ENCODE measurements around the gene GRAMD1C. TPM values are rescaled to one million over a fixed set of nuclear protein-coding genes. Genes with fewer than 3 reads are reported as not detected.

Gene GRAMD1C
- total RNA-seq, 2 experiments from 2014 or later, result 0.64 to 1.2 TPM

GRCh38 chr3:113873293-113873692, 34.7 kb downstream of the GRAMD1C start:
- peaks cover 6% of the 10 kb centered on the region for H3K27me3 Mint-ChIP-seq
- H3K27ac Mint-ChIP-seq, result no peak overlapping the region
- POLR2A ChIA-PET, result no interaction called here
- DNase-seq, result no peak
- intact Hi-C loops (cut with micrococcal nuclease), result no loop called here
- no peak overlapping the region for H3K4me3 Mint-ChIP-seq
- no peaks in the 10 kb centered on the region for H3K9me3 Mint-ChIP-seq
- no peaks in the 10 kb centered on the region for H3K36me3 Mint-ChIP-seq
- H3K4me1 Mint-ChIP-seq (ENCODE audit: low read depth), result no peaks in the 10 kb centered on the region
- CTCF ChIA-PET, result no interaction called here

- H3K4me3 Mint-ChIP-seq, result no peak overlapping the region
- ChIA-PET CTCF (no interaction called here), POLR2A (no interaction called here)
- no peaks in the 10 kb centered on the region for H3K9me3 Mint-ChIP-seq
- no peak overlapping the region for H3K27ac Mint-ChIP-seq
- H3K36me3 Mint-ChIP-seq, result no peaks in the 10 kb centered on the region
- intact Hi-C loops (cut with micrococcal nuclease), result no loop called here
- no peak for DNase-seq
- no peaks in the 10 kb centered on the region for H3K4me1 Mint-ChIP-seq (ENCODE audit: low read depth)
- peaks cover 6% of the 10 kb centered on the region for H3K27me3 Mint-ChIP-seq
Measured at GRCh38 chr3:113873814-113874526, 35.4 kb downstream of the GRAMD1C start.

GRCh38 chr3:113878403-113878802, 39.8 kb downstream of the GRAMD1C start:
- intact Hi-C loops (cut with micrococcal nuclease), result no loop called here
- DNase-seq, result no peak

GRCh38 chr3:113885050-113885449, 46.5 kb downstream of the GRAMD1C start:
- Mint-ChIP-seq H3K27me3 (no peaks in the 10 kb centered on the region), H3K27ac (no peak overlapping the region), H3K36me3 (no peaks in the 10 kb centered on the region), H3K4me3 (no peak overlapping the region), H3K4me1 (ENCODE audit: low read depth) (no peaks in the 10 kb centered on the region), H3K9me3 (no peaks in the 10 kb centered on the region)
- DNase-seq, result no peak
- ChIA-PET CTCF (no interaction called here), POLR2A (no interaction called here)
- intact Hi-C loops (cut with micrococcal nuclease), result no loop called here

More at GRCh38 chr3:113878403-113878802, 39.8 kb downstream of the GRAMD1C start:
- ChIA-PET POLR2A (no interaction called here), CTCF (no interaction called here)
- Mint-ChIP-seq H3K27ac (no peak overlapping the region), H3K9me3 (no peaks in the 10 kb centered on the region), H3K36me3 (no peaks in the 10 kb centered on the region), H3K4me3 (no peak overlapping the region), H3K27me3 (no peaks in the 10 kb centered on the region), H3K4me1 (ENCODE audit: low read depth) (no peaks in the 10 kb centered on the region)

- no peaks in the 10 kb centered on the region for H3K4me1 Mint-ChIP-seq (ENCODE audit: low read depth)
- H3K4me3 Mint-ChIP-seq, result no peak overlapping the region
- H3K27ac Mint-ChIP-seq, result no peak overlapping the region
- H3K27me3 Mint-ChIP-seq, result no peaks in the 10 kb centered on the region
- DNase-seq, result no peak
- POLR2A ChIA-PET, result no interaction called here
- intact Hi-C loops (cut with micrococcal nuclease), result no loop called here
- CTCF ChIA-PET, result interaction anchor here (0.8 kb wide), 1 partner anchor 49 kb away, joined by 3 read pairs; no protein-coding TSS in a partner anchor
- H3K36me3 Mint-ChIP-seq, result no peaks in the 10 kb centered on the region
- H3K9me3 Mint-ChIP-seq, result no peaks in the 10 kb centered on the region
Measured at GRCh38 chr3:113890256-113890900, 51.8 kb downstream of the GRAMD1C start.

- Mint-ChIP-seq H3K4me1 (ENCODE audit: low read depth) (peaks cover 9% of the 10 kb centered on the region), H3K4me3 (no peak overlapping the region), H3K9me3 (no peaks in the 10 kb centered on the region), H3K27me3 (no peaks in the 10 kb centered on the region), H3K27ac (no peak overlapping the region), H3K36me3 (no peaks in the 10 kb centered on the region)
- intact Hi-C loops (cut with micrococcal nuclease), result no loop called here
- ChIA-PET CTCF (no interaction called here), POLR2A (interaction anchor here (0.6 kb wide), 1 partner anchor 105 kb away, joined by 3 read pairs; no protein-coding TSS in a partner anchor)
- DNase-seq, result no peak
Measured at GRCh38 chr3:113894927-113895326, 56.3 kb downstream of the GRAMD1C start.

GRCh38 chr3:113895964-113896363, 57.4 kb downstream of the GRAMD1C start:
- Mint-ChIP-seq H3K36me3 (no peaks in the 10 kb centered on the region), H3K4me1 (ENCODE audit: low read depth) (peaks cover 9% of the 10 kb centered on the region), H3K27ac (no peak overlapping the region), H3K9me3 (no peaks in the 10 kb centered on the region), H3K27me3 (no peaks in the 10 kb centered on the region), H3K4me3 (no peak overlapping the region)
- ChIA-PET CTCF (interaction anchor here (1.1 to 1.2 kb wide), 2 partner anchors 18 to 51 kb away, joined by 3 to 7 read pairs; no protein-coding TSS in a partner anchor), POLR2A (no interaction called here)
- DNase-seq, result no peak
- intact Hi-C loops (cut with micrococcal nuclease), result no loop called here

GRCh38 chr3:113896930-113897329, 58.3 kb downstream of the GRAMD1C start:
- POLR2A ChIA-PET, result no interaction called here

GRCh38 chr3:113897373-113897777, 58.8 kb downstream of the GRAMD1C start:
- Mint-ChIP-seq H3K9me3 (no peaks in the 10 kb centered on the region), H3K4me1 (ENCODE audit: low read depth) (peaks cover 9% of the 10 kb centered on the region), H3K27ac (no peak overlapping the region), H3K27me3 (no peaks in the 10 kb centered on the region), H3K36me3 (no peaks in the 10 kb centered on the region), H3K4me3 (no peak overlapping the region)
- DNase-seq, result no peak
- CTCF ChIA-PET, result interaction anchor here (0.7 to 1.0 kb wide), 3 partner anchors 9 to 37 kb away, joined by 3 read pairs; no protein-coding TSS in a partner anchor
- POLR2A ChIA-PET, result no interaction called here
- intact Hi-C loops (cut with micrococcal nuclease), result no loop called here

More at GRCh38 chr3:113896930-113897329, 58.3 kb downstream of the GRAMD1C start:
- intact Hi-C loops (cut with micrococcal nuclease), result no loop called here
- H3K9me3 Mint-ChIP-seq, result no peaks in the 10 kb centered on the region
- no peaks in the 10 kb centered on the region for H3K27me3 Mint-ChIP-seq
- no peak for DNase-seq
- no peak overlapping the region for H3K27ac Mint-ChIP-seq
- H3K36me3 Mint-ChIP-seq, result no peaks in the 10 kb centered on the region
- H3K4me3 Mint-ChIP-seq, result no peak overlapping the region
- CTCF ChIA-PET, result interaction anchor here (1.0 to 1.1 kb wide), 3 partner anchors 11 to 37 kb away, joined by 3 to 7 read pairs (median 3); no protein-coding TSS in a partner anchor
- H3K4me1 Mint-ChIP-seq (ENCODE audit: low read depth), result peaks cover 9% of the 10 kb centered on the region

GRCh38 chr3:113898892-113899291, 60.3 kb downstream of the GRAMD1C start:
- Mint-ChIP-seq H3K27ac (no peak overlapping the region), H3K27me3 (no peaks in the 10 kb centered on the region), H3K9me3 (no peaks in the 10 kb centered on the region), H3K36me3 (no peaks in the 10 kb centered on the region), H3K4me1 (ENCODE audit: low read depth) (peaks cover 9% of the 10 kb centered on the region), H3K4me3 (no peak overlapping the region)
- CTCF ChIA-PET, result no interaction called here
- intact Hi-C loops (cut with micrococcal nuclease), result no loop called here
- no peak for DNase-seq
- POLR2A ChIA-PET, result no interaction called here

- Mint-ChIP-seq H3K4me3 (no peak overlapping the region), H3K4me1 (ENCODE audit: low read depth) (no peaks in the 10 kb centered on the region), H3K36me3 (no peaks in the 10 kb centered on the region), H3K9me3 (no peaks in the 10 kb centered on the region), H3K27me3 (no peaks in the 10 kb centered on the region), H3K27ac (no peak overlapping the region)
- DNase-seq, result no peak
- CTCF ChIA-PET, result interaction anchor here (0.6 to 1.4 kb wide), 2 partner anchors 68 to 171 kb away, joined by 3 to 6 read pairs; partner anchors contain the start of gene GRAMD1C
- intact Hi-C loops (cut with micrococcal nuclease), result no loop called here
- POLR2A ChIA-PET, result no interaction called here
Measured at GRCh38 chr3:113906568-113907140, 68.1 kb downstream of the GRAMD1C start.

GRCh38 chr3:113908133-113908532, 69.5 kb downstream of the GRAMD1C start:
- DNase-seq, result no peak
- peaks cover 4% of the 10 kb centered on the region for H3K4me1 Mint-ChIP-seq (ENCODE audit: low read depth)
- no peaks in the 10 kb centered on the region for H3K27me3 Mint-ChIP-seq
- ChIA-PET CTCF (interaction anchor here (1.1 to 1.6 kb wide), 3 partner anchors 11 to 172 kb away, joined by 3 to 4 read pairs (median 4); no protein-coding TSS in a partner anchor), POLR2A (no interaction called here)
- intact Hi-C loops (cut with micrococcal nuclease), result no loop called here
- no peaks in the 10 kb centered on the region for H3K9me3 Mint-ChIP-seq
- H3K4me3 Mint-ChIP-seq, result no peak overlapping the region
- no peak overlapping the region for H3K27ac Mint-ChIP-seq
- no peaks in the 10 kb centered on the region for H3K36me3 Mint-ChIP-seq
